ENCODE measurements around the gene TNPO3. TPM values are rescaled to one million over a fixed set of nuclear protein-coding genes. Genes with fewer than 3 reads are reported as not detected.

The TNPO3 gene
- total and polyA plus RNA-seq, 10 of the 15 experiments (the other 5 are each of a cell fraction or from before 2014, with no cell fraction given): 17.6 to 91.8 (median 65.9) TPM

DNA sequence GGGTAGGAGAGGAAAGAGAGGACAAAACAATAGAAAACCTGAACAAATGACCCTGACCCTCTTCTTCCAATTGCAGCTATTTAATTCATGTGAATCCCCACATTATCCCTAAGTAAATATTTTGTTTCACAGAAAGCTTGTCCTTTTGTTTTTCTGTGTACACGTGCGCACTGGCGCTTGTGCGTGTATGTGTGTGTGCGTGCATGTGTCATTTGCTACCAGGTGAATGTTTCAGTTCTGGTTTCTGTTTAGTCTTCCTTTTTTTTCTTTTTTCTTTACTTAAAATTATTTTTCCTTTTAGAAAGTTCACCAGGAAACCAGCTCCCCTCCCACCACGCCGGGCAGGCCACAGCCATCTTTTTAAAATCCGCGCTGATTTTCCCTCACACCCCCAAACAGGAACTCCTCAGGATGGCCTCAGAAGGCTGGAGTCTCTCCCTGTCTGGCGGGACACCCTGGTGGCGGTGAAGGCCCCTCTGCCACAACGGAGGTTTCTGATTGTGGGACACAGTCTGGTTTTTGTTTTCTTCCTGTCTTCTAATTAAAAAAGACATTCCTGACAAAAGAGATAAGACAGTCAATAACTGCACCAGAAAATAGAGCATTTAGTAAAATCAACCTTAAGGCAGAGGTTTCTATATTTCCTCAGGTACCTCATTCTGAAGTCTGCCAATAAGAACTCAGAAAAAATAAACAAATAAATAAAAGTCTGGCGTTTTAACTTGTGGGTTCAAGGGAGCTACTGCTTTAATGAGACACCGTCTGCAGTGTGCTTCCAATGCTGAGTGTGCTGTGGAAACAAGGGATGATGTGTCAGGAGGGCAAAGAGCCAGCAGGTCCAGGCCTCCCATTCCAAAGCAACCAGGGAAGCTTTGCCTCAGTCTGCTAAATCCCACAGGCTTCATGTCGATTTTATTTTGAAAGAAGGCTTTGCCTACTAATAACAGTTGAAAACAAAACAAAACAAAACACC lies 99.8 kb downstream of the TNPO3 start (continued):
- TF ChIP-seq LARP7 (IDR thresholded peaks at IDR 0.05) (no peak), EP300 (IDR thresholded peaks at IDR 0.05; ENCODE audit: borderline replicate concordance in 1 of 2, control insufficient read depth in 1 of 2, low read depth in 2 of 2, low read length in 2 of 2) (peak; percentile 74 to 79; a peak in 2 of 4 replicates), CHD2 (IDR thresholded peaks at IDR 0.05; ENCODE audit: borderline replicate concordance, low read depth, low read length) (0 out of 2 replicates have a peak, but pooled peaks have one; percentile 43), SREBF1 (IDR thresholded peaks at IDR 0.05; ENCODE audit: low read length) (no peak), TCF12 (IDR thresholded peaks at IDR 0.05; ENCODE audit: low read depth, low read length) (peak; percentile 72; the same call in 1 of the 2 replicates), TARDBP (IDR thresholded peaks at IDR 0.05; ENCODE audit: borderline replicate concordance) (no peak), SP1 (IDR thresholded peaks at IDR 0.05; ENCODE audit: low read depth, low read length) (no peak), MYB (IDR thresholded peaks at IDR 0.05; ENCODE audit: borderline replicate concordance, low read depth, low read length) (no peak), FOS (IDR thresholded peaks at IDR 0.05; ENCODE audit: borderline replicate concordance, extremely low read depth, insufficient read length) (no peak), POLR2A (IDR thresholded peaks at IDR 0.05; ENCODE audit: low read depth, low read length) (no peak), TAF1 (IDR thresholded peaks at IDR 0.05; ENCODE audit: borderline replicate concordance, low read depth, low read length) (no peak), CBX5 (IDR thresholded peaks at IDR 0.05; ENCODE audit: low read depth) (no peak), EED (IDR thresholded peaks at IDR 0.05; ENCODE audit: low read depth) (peak; percentile 63), IKZF1 (conservative IDR thresholded peaks at IDR 0.05) (peak; percentile 58)
- TF ChIP-seq, protein P1, sequence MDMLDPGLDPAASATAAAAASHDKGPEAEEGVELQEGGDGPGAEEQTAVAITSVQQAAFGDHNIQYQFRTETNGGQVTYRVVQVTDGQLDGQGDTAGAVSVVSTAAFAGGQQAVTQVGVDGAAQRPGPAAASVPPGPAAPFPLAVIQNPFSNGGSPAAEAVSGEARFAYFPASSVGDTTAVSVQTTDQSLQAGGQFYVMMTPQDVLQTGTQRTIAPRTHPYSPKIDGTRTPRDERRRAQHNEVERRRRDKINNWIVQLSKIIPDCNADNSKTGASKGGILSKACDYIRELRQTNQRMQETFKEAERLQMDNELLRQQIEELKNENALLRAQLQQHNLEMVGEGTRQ (IDR thresholded peaks at IDR 0.05; ENCODE audit: borderline replicate concordance, low read depth, low read length): no peak
- TF ChIP-seq, protein P2, sequence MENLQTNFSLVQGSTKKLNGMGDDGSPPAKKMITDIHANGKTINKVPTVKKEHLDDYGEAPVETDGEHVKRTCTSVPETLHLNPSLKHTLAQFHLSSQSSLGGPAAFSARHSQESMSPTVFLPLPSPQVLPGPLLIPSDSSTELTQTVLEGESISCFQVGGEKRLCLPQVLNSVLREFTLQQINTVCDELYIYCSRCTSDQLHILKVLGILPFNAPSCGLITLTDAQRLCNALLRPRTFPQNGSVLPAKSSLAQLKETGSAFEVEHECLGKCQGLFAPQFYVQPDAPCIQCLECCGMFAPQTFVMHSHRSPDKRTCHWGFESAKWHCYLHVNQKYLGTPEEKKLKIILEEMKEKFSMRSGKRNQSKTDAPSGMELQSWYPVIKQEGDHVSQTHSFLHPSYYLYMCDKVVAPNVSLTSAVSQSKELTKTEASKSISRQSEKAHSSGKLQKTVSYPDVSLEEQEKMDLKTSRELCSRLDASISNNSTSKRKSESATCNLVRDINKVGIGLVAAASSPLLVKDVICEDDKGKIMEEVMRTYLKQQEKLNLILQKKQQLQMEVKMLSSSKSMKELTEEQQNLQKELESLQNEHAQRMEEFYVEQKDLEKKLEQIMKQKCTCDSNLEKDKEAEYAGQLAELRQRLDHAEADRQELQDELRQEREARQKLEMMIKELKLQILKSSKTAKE (IDR thresholded peaks at IDR 0.05; ENCODE audit: low read depth, poor library complexity, severe bottlenecking): peak; percentile 75
